GM23338 (cell line): Measurements from ENCODE around the gene FXYD2. TPM values are rescaled to one million over a fixed set of nuclear protein-coding genes. Genes with fewer than 3 reads are reported as not detected.

Experiments
- ATAC-seq: fragments of 200-7000 bp; cut with Tn5 transposase; 3 replicates; pipeline ENCODE4 v1.9.1; 2020
- DNase-seq: peaks from one replicate; pipeline ENCODE4 v3.0.0-alpha.2; 2015; ENCODE audit warnings: low spot score
- H2AFZ ChIP-seq: fragments of 200-600 bp; sonication (generic); 2 replicates; pipeline ENCODE4 v1.8.0; 2016; ENCODE audit warnings: antibody characterized with exemption, mild to moderate bottlenecking, moderate library complexity
- H3F3A ChIP-seq: fragments of 200-600 bp; sonication (generic); replicated peaks from 2 replicates; pipeline ENCODE4 v1.8.0; 2017; ENCODE audit warnings: antibody characterized with exemption, mixed run types, low read depth
- H3K27ac ChIP-seq: fragments of 200-600 bp; sonication (generic); 2 replicates; pipeline ENCODE4 v1.6.1; 2016; ENCODE audit warnings: low read depth
- H3K27me3 ChIP-seq: fragments of 200-600 bp; sonication (generic); 2 replicates; pipeline ENCODE4 v1.8.0; 2016; ENCODE audit warnings: mild to moderate bottlenecking, mixed run types, moderate library complexity; ENCODE audit not compliant: insufficient read depth
- H3K36me3 ChIP-seq: fragments of 200-600 bp; sonication (generic); 2 replicates; pipeline ENCODE4 v1.8.0; 2016; ENCODE audit warnings: mild to moderate bottlenecking; ENCODE audit not compliant: insufficient read depth
- H3K4me1 ChIP-seq: fragments of 200-600 bp; sonication (generic); 2 replicates; pipeline ENCODE4 v1.8.0; 2016; ENCODE audit warnings: mild to moderate bottlenecking, moderate library complexity; ENCODE audit not compliant: insufficient read depth
- H3K4me2 ChIP-seq: fragments of 200-600 bp; sonication (generic); 2 replicates; pipeline ENCODE4 v1.7.1; 2017; ENCODE audit warnings: mixed run types
- H3K4me3 ChIP-seq: fragments of 200-600 bp; sonication (generic); 2 replicates; pipeline ENCODE4 v1.6.1; 2016; ENCODE audit warnings: mixed run types
- H3K79me2 ChIP-seq: fragments of 200-600 bp; sonication (generic); replicated peaks from 2 replicates; pipeline ENCODE4 v1.8.0; 2017; ENCODE audit warnings: mild to moderate bottlenecking; ENCODE audit not compliant: insufficient read depth
- H3K9me2 ChIP-seq: fragments of 200-600 bp; sonication (generic); 2 replicates; pipeline ENCODE4 v1.8.0; 2017; ENCODE audit not compliant: insufficient read depth
- H4K20me1 ChIP-seq: fragments of 200-600 bp; sonication (generic); replicated peaks from 2 replicates; pipeline ENCODE4 v1.8.0; 2017; ENCODE audit warnings: mild to moderate bottlenecking; ENCODE audit not compliant: insufficient read depth
- H3K27ac Mint-ChIP-seq: 2 replicates; pipeline ENCODE4 v1.8.0; 2020; ENCODE audit warnings: inconsistent platforms, mild to moderate bottlenecking, moderate library complexity, mixed read lengths
- H3K27me3 Mint-ChIP-seq: 3 replicates; pipeline ENCODE4 v1.8.0; 2022; ENCODE audit warnings: low read depth, mild to moderate bottlenecking, moderate library complexity, mixed read lengths, inconsistent platforms; ENCODE audit not compliant: insufficient read depth, poor library complexity
- H3K36me3 Mint-ChIP-seq: 3 replicates; pipeline ENCODE4 v1.8.0; 2021; ENCODE audit warnings: low read depth, mild to moderate bottlenecking, inconsistent platforms, moderate library complexity, mixed read lengths
- H3K4me1 Mint-ChIP-seq: 3 replicates; pipeline ENCODE4 v1.8.0; 2020; ENCODE audit warnings: mild to moderate bottlenecking, inconsistent platforms, mixed read lengths
- H3K4me3 Mint-ChIP-seq: 3 replicates; pipeline ENCODE4 v1.8.0; 2021; ENCODE audit warnings: moderate library complexity, mild to moderate bottlenecking, inconsistent platforms, mixed read lengths
- H3K9me3 Mint-ChIP-seq: 3 replicates; pipeline ENCODE4 v1.8.0; 2020; ENCODE audit warnings: moderate library complexity, mild to moderate bottlenecking, inconsistent platforms, mixed read lengths
- CREB1 ChIP-seq: fragments of 250-450 bp; sonication (Bioruptor Pico); IDR thresholded peaks from 2 replicates; pipeline ENCODE4 v1.5.0; 2020; ENCODE audit warnings: low read depth, mild to moderate bottlenecking, moderate library complexity
- polyA plus RNA-seq: library from polyadenylated mRNA; unstranded; fragments of >200 nt; fragmentation: Nextera tagmentation; extraction: Ambion mirVana; gene quantifications from 2 replicates; pipeline ENCODE4 v1.2.1, GENCODE V29; 2016
- total RNA-seq: library from RNA; depleted of rRNA; stranded (reverse); fragments of >200 nt; shearing (Covaris generic); gene quantifications from 2 replicates; pipeline ENCODE4 v1.2.3, GENCODE V29; 2014
- TF ChIP-seq, protein P1 (sequence below): fragments of 250-450 bp; sonication (Bioruptor Pico); IDR thresholded peaks from 2 replicates; pipeline ENCODE4 v1.5.0; 2020; ENCODE audit warnings: mild to moderate bottlenecking, moderate library complexity
- TF ChIP-seq, protein P2 (sequence below), 2 experiments: fragments of 200-600 bp in 1 of 2; sonication (generic) in 1 of 2; conservative IDR thresholded peaks; 2 replicates each; pipeline versions ENCODE4 v1.5.1 to v1.6.1; 2016 to 2017; ENCODE audit warnings: antibody characterized with exemption in 2 of 2, low read depth in 2 of 2, mild to moderate bottlenecking in 2 of 2, moderate library complexity in 1 of 2

The FXYD2 gene
- total and polyA plus RNA-seq, 2 experiments from 2014 or later: 0.59 to 1.4 TPM

DNA sequence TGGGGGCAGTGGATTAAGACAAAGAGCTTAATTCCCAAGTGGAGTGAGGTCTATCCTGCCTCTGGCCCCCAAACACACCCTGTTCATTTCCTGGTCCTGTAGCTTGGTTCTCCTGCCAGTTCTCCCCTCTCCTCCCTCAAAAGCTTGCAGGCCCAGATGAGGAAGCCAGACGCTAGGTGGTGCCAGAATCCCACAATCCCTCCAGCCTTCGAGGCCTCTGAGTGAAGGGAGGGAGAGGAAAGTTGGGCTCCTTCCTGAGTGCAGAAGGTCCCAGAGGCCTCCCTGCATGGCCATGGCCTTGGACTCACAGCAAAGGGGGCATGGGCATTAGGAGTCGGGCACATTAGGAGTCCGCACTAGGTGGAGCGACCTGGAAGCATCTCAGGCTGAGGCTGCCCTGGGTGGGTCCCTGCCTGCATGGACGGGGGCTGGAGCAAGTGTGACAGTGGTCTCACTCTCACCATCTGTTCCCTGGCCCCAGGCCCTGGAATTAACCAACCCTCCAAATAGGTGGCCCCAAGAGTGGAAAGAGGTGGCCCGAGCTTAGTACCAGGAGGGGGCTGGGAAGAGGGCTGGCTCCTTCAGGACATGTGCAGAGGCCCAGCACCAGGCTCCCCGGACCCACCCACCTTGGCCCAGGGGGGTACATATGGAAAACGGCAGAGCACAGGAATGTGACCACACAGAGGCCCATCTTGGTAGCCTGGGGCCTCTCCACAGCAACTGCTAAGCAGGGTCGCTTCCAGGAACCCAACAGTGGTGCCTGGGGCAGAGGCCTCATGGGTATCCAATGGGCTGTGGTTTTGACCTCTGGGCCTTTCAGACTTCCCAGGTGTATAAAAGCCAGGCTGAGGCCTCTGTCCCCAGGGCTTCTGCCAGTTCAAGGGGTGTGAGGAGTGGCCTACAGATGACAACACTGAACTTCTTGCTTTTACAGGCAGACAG, 5.2 kb downstream of the FXYD2 start:
- H2AFZ ChIP-seq: peak overlapping the region; percentile 14; the same call in 1 of the 2 replicates
- peaks cover 17% of the 10 kb centered on the region; the same call in 1 of the 2 replicates for H3K4me1 ChIP-seq
- ATAC-seq (peak; percentile 36), DNase-seq (peak; percentile 90)
- H3K9me3 Mint-ChIP-seq: no peaks in the 10 kb centered on the region
- H3K4me3 Mint-ChIP-seq: no peak overlapping the region; the same call in 2 of the 3 replicates
- H3K27me3 Mint-ChIP-seq: peaks cover 21% of the 10 kb centered on the region
- no peaks in the 10 kb centered on the region for H3K27me3 ChIP-seq
- TF ChIP-seq, protein P1, sequence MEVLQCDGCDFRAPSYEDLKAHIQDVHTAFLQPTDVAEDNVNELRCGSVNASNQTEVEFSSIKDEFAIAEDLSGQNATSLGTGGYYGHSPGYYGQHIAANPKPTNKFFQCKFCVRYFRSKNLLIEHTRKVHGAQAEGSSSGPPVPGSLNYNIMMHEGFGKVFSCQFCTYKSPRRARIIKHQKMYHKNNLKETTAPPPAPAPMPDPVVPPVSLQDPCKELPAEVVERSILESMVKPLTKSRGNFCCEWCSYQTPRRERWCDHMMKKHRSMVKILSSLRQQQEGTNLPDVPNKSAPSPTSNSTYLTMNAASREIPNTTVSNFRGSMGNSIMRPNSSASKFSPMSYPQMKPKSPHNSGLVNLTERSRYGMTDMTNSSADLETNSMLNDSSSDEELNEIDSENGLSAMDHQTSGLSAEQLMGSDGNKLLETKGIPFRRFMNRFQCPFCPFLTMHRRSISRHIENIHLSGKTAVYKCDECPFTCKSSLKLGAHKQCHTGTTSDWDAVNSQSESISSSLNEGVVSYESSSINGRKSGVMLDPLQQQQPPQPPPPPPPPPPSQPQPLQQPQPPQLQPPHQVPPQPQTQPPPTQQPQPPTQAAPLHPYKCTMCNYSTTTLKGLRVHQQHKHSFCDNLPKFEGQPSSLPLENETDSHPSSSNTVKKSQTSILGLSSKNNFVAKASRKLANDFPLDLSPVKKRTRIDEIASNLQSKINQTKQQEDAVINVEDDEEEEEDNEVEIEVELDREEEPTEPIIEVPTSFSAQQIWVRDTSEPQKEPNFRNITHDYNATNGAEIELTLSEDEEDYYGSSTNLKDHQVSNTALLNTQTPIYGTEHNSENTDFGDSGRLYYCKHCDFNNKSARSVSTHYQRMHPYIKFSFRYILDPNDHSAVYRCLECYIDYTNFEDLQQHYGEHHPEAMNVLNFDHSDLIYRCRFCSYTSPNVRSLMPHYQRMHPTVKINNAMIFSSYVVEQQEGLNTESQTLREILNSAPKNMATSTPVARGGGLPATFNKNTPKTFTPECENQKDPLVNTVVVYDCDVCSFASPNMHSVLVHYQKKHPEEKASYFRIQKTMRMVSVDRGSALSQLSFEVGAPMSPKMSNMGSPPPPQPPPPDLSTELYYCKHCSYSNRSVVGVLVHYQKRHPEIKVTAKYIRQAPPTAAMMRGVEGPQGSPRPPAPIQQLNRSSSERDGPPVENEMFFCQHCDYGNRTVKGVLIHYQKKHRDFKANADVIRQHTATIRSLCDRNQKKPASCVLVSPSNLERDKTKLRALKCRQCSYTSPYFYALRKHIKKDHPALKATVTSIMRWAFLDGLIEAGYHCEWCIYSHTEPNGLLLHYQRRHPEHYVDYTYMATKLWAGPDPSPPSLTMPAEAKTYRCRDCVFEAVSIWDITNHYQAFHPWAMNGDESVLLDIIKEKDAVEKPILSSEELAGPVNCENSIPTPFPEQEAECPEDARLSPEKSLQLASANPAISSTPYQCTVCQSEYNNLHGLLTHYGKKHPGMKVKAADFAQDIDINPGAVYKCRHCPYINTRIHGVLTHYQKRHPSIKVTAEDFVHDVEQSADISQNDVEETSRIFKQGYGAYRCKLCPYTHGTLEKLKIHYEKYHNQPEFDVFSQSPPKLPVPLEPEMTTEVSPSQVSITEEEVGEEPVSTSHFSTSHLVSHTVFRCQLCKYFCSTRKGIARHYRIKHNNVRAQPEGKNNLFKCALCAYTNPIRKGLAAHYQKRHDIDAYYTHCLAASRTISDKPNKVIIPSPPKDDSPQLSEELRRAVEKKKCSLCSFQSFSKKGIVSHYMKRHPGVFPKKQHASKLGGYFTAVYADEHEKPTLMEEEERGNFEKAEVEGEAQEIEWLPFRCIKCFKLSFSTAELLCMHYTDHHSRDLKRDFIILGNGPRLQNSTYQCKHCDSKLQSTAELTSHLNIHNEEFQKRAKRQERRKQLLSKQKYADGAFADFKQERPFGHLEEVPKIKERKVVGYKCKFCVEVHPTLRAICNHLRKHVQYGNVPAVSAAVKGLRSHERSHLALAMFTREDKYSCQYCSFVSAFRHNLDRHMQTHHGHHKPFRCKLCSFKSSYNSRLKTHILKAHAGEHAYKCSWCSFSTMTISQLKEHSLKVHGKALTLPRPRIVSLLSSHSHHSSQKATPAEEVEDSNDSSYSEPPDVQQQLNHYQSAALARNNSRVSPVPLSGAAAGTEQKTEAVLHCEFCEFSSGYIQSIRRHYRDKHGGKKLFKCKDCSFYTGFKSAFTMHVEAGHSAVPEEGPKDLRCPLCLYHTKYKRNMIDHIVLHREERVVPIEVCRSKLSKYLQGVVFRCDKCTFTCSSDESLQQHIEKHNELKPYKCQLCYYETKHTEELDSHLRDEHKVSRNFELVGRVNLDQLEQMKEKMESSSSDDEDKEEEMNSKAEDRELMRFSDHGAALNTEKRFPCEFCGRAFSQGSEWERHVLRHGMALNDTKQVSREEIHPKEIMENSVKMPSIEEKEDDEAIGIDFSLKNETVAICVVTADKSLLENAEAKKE (CRISPR knock-in tag): 0 out of 2 replicates have a peak, but pooled peaks have one; percentile 10
- TF ChIP-seq, protein P2, sequence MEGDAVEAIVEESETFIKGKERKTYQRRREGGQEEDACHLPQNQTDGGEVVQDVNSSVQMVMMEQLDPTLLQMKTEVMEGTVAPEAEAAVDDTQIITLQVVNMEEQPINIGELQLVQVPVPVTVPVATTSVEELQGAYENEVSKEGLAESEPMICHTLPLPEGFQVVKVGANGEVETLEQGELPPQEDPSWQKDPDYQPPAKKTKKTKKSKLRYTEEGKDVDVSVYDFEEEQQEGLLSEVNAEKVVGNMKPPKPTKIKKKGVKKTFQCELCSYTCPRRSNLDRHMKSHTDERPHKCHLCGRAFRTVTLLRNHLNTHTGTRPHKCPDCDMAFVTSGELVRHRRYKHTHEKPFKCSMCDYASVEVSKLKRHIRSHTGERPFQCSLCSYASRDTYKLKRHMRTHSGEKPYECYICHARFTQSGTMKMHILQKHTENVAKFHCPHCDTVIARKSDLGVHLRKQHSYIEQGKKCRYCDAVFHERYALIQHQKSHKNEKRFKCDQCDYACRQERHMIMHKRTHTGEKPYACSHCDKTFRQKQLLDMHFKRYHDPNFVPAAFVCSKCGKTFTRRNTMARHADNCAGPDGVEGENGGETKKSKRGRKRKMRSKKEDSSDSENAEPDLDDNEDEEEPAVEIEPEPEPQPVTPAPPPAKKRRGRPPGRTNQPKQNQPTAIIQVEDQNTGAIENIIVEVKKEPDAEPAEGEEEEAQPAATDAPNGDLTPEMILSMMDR (conservative IDR thresholded peaks at IDR 0.05; ENCODE audit: low read depth in 2 of 2): peak; percentile 82 to 96
- no peak for TF ChIP-seq CREB1 (CRISPR knock-in tag)
- no peak overlapping the region for H3K4me3 ChIP-seq
- H3K36me3 Mint-ChIP-seq: no peaks in the 10 kb centered on the region
- no peaks in the 10 kb centered on the region for H3K79me2 ChIP-seq
- H3F3A ChIP-seq: no peaks in the 10 kb centered on the region
- H3K27ac ChIP-seq: no peak overlapping the region
- no peak overlapping the region for H3K27ac Mint-ChIP-seq
- peaks cover 59% of the 10 kb centered on the region for H3K4me1 Mint-ChIP-seq
- H3K9me2 ChIP-seq: no peaks in the 10 kb centered on the region
- no peaks in the 10 kb centered on the region for H3K36me3 ChIP-seq
- H4K20me1 ChIP-seq: no peaks in the 10 kb centered on the region; the same call in 1 of the 2 replicates
- no peak overlapping the region for H3K4me2 ChIP-seq
